Stimulated activated CD8-positive, alpha-beta memory T cell treated with anti-CD3 and anti-CD28 coated beads, Interleukin-15, amount 100 ng/mL, for 24 hours (primary cell): Measurements from ENCODE around the gene SEC24C.
"Not testable (repeated sequence)": the region's sequence is repeated elsewhere in the genome, so short reads cannot be mapped to it uniquely, and the experiment has no call there.

Source experiments
- DNase-seq: peaks from one replicate; pipeline ENCODE4 v3.0.0-alpha.2; 2020; ENCODE audit warnings: low read depth

The SEC24C gene

DNA sequence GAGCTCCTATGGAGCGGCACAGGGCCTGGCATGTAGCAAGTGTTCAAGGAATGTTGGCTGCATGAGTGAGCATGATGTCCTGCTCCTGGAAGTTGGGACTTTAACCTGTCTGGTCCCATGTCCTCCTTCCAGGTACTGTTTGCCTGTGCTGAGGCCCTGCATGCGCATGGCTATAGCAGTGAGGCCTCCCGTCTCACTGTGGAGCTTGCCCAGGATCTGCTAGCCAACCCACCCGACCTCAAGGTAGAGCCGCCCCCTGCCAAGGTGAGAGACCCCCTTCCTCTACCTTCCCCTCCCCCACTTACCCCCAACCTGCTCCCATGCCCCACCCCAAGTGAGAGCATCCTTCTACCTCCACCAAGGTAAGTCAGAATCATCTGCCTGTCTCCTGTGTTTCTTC lies 49.3 kb downstream of the SEC24C start:
- no peak for DNase-seq

GRCh38 chr10:73795491-73795890 lies 51.3 kb downstream of the SEC24C start:
- not testable (repeated sequence) for DNase-seq

GRCh38 chr10:73796035-73796434 lies 51.9 kb downstream of the SEC24C start:
- not testable (repeated sequence) for DNase-seq

- DNase-seq, result no peak
Observed at GRCh38 chr10:73796766-73797165, 52.6 kb downstream of the SEC24C start.

GRCh38 chr10:73797324-73798025 lies 53.3 kb downstream of the SEC24C start:
- DNase-seq, result no peak

GRCh38 chr10:73798087-73798486 lies 53.9 kb downstream of the SEC24C start:
- no peak for DNase-seq

DNA sequence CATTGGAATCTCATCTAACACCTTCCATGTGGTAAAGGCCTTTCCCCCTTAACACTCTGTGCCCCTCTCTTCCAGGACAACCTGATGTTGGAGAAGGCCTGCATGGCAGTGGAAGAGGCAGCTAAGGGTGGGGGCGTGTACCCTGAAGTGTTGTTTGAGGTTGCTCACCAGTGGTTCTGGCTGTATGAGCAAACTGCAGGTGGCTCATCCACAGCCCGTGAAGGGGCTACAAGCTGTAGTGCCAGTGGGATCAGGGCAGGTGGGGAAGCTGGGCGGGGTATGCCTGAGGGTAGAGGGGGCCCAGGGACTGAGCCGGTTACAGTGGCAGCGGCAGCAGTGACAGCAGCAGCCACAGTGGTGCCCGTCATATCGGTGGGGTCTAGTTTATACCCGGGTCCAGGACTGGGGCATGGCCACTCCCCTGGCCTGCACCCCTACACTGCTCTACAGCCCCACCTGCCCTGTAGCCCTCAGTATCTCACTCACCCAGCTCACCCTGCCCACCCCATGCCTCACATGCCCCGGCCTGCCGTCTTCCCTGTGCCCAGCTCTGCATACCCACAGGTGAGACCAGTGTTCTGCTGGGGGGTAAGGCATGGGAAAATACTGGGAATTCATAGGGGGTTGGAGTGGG lies 54.9 kb downstream of the SEC24C start:
- no peak for DNase-seq

DNA sequence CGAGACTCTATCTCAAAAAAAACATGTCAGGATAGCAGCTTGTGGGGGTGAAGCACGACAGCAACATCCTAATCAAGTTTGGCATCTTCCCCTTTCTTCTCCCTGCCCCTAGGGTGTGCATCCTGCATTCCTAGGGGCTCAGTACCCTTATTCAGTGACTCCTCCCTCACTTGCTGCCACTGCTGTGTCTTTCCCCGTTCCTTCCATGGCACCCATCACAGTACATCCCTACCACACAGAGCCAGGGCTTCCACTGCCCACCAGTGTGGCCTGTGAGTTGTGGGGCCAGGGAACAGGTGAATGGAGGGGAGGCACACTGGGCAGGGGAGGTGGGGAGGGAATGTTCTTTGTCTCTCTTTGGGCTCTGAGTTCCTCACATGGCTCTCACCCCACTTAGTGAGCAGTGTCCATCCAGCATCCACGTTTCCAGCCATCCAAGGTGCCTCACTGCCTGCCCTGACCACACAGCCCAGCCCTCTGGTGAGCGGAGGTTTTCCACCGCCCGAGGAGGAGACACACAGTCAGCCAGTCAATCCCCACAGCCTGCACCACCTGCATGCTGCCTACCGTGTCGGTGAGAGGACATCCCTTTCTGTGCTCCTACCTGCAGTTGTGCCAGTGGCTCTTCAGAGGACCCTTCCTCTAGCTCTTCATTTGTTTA lies 55.9 kb downstream of the SEC24C start:
- DNase-seq, result no peak

DNA sequence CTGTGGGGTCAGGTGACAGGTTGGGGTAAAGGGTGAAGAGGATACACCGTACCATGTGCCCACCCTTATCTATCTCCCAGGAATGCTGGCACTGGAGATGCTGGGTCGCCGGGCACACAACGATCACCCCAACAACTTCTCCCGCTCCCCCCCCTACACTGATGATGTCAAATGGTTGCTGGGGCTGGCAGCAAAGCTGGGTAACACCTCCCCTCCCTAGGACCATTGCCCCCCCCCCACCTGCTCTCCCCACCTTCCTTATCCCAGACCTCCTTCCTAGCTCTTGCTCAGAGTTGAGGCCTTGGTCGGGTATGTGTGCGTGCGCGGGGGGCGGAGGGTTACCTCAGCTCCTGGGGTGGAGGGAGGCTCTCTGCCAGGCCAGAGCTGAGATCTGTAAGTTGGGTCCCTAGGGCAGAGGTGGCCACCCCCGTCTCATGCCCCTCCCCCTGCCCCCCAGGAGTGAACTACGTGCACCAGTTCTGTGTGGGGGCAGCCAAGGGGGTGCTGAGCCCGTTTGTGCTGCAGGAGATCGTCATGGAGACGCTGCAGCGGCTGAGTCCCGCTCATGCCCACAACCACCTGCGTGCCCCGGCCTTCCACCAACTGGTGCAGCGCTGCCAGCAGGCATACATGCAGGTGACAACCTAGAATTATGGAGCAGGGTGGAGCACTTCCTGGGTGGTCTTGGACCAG lies 56.5 kb downstream of the SEC24C start:
- DNase-seq, result no peak

DNA sequence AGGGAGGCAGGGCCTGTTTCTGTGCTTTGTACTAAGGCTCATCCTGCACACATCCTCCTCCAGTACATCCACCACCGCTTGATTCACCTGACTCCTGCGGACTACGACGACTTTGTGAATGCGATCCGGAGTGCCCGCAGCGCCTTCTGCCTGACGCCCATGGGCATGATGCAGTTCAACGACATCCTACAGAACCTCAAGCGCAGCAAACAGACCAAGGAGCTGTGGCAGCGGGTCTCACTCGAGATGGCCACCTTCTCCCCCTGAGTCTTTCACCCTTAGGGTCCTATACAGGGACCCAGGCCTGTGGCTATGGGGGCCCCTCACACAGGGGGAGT lies 57.0 kb downstream of the SEC24C start:
- no peak for DNase-seq

DNA sequence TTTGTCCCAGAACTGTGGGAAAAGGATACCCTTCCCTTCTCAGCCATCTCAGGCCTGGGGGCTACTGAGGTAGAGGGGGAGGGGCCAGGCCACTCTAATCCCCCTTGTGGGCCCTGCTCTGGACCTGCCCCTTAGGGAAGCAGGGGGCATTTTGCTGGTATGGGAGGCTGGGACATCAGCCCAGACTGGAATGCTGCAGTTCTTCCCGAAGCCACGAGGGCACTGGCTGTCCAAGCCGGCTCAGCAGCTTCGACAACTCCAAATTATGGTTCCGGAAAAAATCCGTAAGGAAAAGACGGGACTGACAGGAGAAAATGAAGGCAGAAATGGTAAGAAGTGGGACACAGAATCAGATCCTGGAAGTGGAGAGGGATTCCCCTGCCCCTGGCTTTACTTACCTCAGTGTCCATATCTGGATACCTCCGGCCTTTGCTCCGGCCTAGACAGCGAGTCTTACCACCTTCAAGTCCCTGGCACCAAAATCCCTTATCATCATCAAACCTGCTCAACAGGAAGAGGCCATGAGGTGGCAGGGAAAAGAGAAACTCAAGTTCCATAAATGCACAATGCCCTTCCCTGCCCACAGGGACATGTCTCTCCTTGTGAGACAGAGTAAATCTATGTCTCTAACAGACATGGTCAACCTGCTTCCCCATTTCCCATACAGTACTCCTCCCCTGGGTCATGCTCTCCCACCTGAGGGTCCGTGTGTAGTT lies 58.3 kb downstream of the SEC24C start:
- no peak for DNase-seq

DNA sequence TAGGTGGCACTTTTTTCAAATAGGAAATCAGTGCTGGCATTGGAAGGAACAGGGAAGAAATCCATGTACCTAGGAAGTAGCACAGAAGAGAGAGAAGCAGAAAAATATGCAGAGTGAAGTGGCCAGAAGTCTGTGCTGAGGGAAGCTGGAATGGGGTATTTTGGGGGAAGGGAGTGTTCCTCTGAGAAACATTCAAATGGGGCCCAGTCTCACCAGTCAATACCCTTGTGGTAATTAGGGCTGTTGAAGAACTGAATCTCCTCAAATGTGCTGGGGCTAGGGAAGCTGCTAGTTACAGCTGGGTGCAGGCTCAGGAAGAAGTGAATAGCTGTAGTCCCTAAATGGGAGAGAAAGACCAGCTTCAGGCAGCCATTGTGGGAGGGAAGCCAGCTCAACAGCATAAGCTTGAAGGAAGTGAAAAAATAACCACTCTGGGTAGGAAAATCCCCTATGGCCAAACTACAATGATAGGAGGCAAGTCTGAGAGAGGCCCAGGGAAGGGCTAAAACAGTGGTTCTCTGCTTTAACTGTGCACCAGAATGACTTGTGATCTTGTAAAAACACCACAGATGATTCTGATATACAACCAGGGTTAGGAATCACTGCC lies 59.6 kb downstream of the SEC24C start:
- no peak for DNase-seq

DNA sequence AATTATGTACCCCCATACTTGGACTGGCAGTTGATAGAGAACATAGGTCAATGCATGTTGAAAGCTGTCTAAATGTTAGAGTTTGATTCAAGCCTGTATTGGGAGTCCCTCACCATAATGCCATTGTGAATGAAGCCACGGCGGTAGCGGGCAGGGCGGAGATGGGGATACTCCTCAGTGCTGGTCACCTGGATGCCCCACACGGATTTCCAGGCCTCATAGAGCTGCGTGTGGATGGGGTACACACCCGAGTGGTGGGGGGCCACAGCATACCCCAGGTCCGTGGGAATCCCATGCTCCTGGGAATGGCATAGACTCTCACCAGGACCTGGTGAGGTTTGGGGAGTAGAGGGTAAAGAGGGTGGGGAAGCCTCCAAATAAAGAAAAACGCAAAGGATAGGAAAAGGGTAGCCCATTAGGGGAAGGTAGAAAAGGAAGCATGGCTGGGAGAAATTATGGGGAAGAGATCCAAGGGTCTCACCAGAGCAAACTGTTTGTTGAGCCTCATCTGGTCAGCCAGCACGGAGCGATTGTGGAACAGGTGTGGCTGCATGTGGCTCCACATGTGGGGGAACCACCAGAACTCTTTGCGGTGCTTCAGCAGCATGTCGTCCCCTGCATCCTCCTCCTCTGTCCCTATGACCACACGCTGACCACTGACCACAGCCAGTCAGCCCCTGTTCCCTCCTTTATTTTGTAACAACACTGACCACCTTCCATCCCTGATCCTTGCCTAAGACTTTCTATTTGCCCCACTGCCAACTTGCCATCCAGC lies 62.2 kb downstream of the SEC24C start:
- no peak for DNase-seq

DNA sequence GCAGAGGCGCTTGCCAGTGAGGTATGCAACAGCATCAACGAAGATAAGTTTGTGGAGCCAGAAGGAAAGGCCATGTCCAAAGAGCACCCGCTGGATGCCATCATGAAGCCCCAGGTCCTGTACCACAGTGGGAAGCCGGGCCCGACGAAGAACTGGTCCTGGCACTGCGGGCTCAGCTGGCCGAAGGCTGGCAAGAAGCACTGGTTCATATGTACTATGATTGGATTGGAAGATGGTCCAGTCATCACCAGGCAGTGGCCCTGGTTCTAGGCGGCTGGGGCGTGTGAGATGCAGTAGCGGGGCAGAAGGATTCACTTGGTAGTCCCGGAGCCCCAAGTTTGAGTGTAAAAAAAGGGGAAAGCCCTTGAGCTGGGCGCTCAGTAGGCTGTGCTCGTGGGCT lies 63.3 kb downstream of the SEC24C start:
- DNase-seq, result no peak

- DNase-seq, result no peak
Observed at GRCh38 chr10:73808021-73808815, 64.0 kb downstream of the SEC24C start.

DNA sequence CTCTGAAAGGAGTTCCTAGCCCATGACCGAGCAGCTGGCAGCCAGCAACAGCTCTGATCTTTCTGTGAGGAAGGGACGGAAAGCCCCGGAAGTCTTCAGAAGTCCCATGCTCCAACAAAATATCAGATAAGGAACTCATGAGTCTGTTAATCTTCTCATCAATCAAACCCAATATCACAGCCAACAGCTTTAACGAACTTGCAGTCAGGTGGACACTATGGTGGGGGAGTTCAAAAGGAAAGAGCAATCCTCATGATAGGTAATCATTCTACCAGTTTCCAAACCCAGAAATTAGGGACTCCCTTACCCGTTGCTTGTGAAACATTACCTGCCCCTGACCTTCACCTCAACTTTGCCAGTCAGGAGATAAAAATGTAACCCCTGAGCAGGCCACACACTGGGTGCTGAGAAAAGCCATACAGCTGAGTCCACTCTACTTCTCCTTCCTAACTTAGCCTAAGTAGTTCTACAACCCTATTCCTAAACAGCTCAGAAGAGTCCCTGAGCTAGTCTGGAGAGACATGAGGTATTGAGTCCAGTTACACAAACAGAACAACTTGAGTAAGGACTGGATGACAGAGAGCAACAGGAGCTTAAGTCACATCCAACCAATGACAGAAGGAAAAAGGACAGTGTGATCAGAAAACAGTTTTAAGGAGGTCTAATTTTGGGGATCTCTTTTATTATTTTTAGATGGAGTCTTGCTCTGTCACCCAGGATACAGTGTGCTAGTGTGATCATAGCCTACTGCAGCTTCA lies 65.1 kb downstream of the SEC24C start:
- no peak for DNase-seq

GRCh38 chr10:73810358-73810734 lies 66.2 kb downstream of the SEC24C start:
- DNase-seq, result no peak

- peak; percentile 23 for DNase-seq
Observed at GRCh38 chr10:73810735-73811465, 66.7 kb downstream of the SEC24C start.

- no peak for DNase-seq
Observed at GRCh38 chr10:73812657-73813056, 68.5 kb downstream of the SEC24C start.
